ENCODE data around the gene PARVB.

Gene PARVB

GRCh38 chr22:44199866-44200265 is 175.8 kb downstream of the PARVB start:
- DNase-seq (ENCODE audit: low read depth in 2 of 2): no peak

GRCh38 chr22:44200451-44200850 is 176.3 kb downstream of the PARVB start:
- DNase-seq (ENCODE audit: low read depth in 2 of 2): no peak

- DNase-seq (ENCODE audit: low read depth in 2 of 2): no peak
These were observed 176.9 kb downstream of the PARVB start for GRCh38 chr22:44200855-44201550.

- DNase-seq (ENCODE audit: low read depth in 2 of 2): no peak
These were observed 177.6 kb downstream of the PARVB start for GRCh38 chr22:44201665-44202064.

- DNase-seq (ENCODE audit: low read depth in 2 of 2): no peak
These were observed 178.2 kb downstream of the PARVB start for GRCh38 chr22:44202261-44202789.

GRCh38 chr22:44203203-44203602 is 179.1 kb downstream of the PARVB start:
- DNase-seq (ENCODE audit: low read depth in 2 of 2): no peak

GRCh38 chr22:44204739-44205515 is 180.8 kb downstream of the PARVB start:
- no peak for DNase-seq (ENCODE audit: low read depth in 2 of 2)

GRCh38 chr22:44205516-44206329 is 181.6 kb downstream of the PARVB start:
- DNase-seq (ENCODE audit: low read depth in 2 of 2): no peak

- no peak for DNase-seq (ENCODE audit: low read depth in 2 of 2)
These were observed 182.2 kb downstream of the PARVB start for GRCh38 chr22:44206330-44206645.

GRCh38 chr22:44206696-44207095 is 182.6 kb downstream of the PARVB start:
- DNase-seq (ENCODE audit: low read depth in 2 of 2): no peak

GRCh38 chr22:44207173-44207980 is 183.3 kb downstream of the PARVB start:
- DNase-seq (ENCODE audit: low read depth in 2 of 2): no peak

GRCh38 chr22:44207981-44208317 is 183.8 kb downstream of the PARVB start:
- no peak for DNase-seq (ENCODE audit: low read depth in 2 of 2)

GRCh38 chr22:44209343-44209742 is 185.2 kb downstream of the PARVB start:
- DNase-seq (ENCODE audit: low read depth in 2 of 2): no peak

GRCh38 chr22:44210722-44211121 is 186.6 kb downstream of the PARVB start:
- no peak for DNase-seq (ENCODE audit: low read depth in 2 of 2)

GRCh38 chr22:44211256-44211945 is 187.3 kb downstream of the PARVB start:
- DNase-seq (ENCODE audit: low read depth in 2 of 2): no peak

GRCh38 chr22:44211946-44212930 is 188.1 kb downstream of the PARVB start:
- DNase-seq (ENCODE audit: low read depth in 2 of 2): no peak

- DNase-seq (ENCODE audit: low read depth in 2 of 2): no peak
These were observed 188.8 kb downstream of the PARVB start for GRCh38 chr22:44212936-44213335.

- DNase-seq (ENCODE audit: low read depth in 2 of 2): no peak
These were observed 189.5 kb downstream of the PARVB start for GRCh38 chr22:44213489-44214043.

GRCh38 chr22:44214187-44214586 is 190.1 kb downstream of the PARVB start:
- DNase-seq (ENCODE audit: low read depth in 2 of 2): no peak

Data from stimulated activated CD8-positive, alpha-beta memory T cell treated with anti-CD3 and anti-CD28 coated beads, Interleukin-2, amount 100 ng/mL, for 1 hour (primary cell).